Measurements from ENCODE around the gene KRT71. TPM values are rescaled to one million over a fixed set of nuclear protein-coding genes. Genes with fewer than 3 reads are reported as not detected.

The KRT71 gene
- total and polyA plus RNA-seq, 2 of the 8 experiments (the other 6 are each of a cell fraction or from before 2014, with no cell fraction given), result not detected

- TF ChIP-seq, protein P1, sequence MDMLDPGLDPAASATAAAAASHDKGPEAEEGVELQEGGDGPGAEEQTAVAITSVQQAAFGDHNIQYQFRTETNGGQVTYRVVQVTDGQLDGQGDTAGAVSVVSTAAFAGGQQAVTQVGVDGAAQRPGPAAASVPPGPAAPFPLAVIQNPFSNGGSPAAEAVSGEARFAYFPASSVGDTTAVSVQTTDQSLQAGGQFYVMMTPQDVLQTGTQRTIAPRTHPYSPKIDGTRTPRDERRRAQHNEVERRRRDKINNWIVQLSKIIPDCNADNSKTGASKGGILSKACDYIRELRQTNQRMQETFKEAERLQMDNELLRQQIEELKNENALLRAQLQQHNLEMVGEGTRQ (IDR thresholded peaks at IDR 0.05; ENCODE audit: low read length), result no peak
- no peak for TF ChIP-seq BACH1 (IDR thresholded peaks at IDR 0.05; ENCODE audit: low read length)
- no peak for TF ChIP-seq CBX8 (IDR thresholded peaks at IDR 0.05; ENCODE audit: borderline replicate concordance, low read depth, low read length)
- TF ChIP-seq, protein P2, sequence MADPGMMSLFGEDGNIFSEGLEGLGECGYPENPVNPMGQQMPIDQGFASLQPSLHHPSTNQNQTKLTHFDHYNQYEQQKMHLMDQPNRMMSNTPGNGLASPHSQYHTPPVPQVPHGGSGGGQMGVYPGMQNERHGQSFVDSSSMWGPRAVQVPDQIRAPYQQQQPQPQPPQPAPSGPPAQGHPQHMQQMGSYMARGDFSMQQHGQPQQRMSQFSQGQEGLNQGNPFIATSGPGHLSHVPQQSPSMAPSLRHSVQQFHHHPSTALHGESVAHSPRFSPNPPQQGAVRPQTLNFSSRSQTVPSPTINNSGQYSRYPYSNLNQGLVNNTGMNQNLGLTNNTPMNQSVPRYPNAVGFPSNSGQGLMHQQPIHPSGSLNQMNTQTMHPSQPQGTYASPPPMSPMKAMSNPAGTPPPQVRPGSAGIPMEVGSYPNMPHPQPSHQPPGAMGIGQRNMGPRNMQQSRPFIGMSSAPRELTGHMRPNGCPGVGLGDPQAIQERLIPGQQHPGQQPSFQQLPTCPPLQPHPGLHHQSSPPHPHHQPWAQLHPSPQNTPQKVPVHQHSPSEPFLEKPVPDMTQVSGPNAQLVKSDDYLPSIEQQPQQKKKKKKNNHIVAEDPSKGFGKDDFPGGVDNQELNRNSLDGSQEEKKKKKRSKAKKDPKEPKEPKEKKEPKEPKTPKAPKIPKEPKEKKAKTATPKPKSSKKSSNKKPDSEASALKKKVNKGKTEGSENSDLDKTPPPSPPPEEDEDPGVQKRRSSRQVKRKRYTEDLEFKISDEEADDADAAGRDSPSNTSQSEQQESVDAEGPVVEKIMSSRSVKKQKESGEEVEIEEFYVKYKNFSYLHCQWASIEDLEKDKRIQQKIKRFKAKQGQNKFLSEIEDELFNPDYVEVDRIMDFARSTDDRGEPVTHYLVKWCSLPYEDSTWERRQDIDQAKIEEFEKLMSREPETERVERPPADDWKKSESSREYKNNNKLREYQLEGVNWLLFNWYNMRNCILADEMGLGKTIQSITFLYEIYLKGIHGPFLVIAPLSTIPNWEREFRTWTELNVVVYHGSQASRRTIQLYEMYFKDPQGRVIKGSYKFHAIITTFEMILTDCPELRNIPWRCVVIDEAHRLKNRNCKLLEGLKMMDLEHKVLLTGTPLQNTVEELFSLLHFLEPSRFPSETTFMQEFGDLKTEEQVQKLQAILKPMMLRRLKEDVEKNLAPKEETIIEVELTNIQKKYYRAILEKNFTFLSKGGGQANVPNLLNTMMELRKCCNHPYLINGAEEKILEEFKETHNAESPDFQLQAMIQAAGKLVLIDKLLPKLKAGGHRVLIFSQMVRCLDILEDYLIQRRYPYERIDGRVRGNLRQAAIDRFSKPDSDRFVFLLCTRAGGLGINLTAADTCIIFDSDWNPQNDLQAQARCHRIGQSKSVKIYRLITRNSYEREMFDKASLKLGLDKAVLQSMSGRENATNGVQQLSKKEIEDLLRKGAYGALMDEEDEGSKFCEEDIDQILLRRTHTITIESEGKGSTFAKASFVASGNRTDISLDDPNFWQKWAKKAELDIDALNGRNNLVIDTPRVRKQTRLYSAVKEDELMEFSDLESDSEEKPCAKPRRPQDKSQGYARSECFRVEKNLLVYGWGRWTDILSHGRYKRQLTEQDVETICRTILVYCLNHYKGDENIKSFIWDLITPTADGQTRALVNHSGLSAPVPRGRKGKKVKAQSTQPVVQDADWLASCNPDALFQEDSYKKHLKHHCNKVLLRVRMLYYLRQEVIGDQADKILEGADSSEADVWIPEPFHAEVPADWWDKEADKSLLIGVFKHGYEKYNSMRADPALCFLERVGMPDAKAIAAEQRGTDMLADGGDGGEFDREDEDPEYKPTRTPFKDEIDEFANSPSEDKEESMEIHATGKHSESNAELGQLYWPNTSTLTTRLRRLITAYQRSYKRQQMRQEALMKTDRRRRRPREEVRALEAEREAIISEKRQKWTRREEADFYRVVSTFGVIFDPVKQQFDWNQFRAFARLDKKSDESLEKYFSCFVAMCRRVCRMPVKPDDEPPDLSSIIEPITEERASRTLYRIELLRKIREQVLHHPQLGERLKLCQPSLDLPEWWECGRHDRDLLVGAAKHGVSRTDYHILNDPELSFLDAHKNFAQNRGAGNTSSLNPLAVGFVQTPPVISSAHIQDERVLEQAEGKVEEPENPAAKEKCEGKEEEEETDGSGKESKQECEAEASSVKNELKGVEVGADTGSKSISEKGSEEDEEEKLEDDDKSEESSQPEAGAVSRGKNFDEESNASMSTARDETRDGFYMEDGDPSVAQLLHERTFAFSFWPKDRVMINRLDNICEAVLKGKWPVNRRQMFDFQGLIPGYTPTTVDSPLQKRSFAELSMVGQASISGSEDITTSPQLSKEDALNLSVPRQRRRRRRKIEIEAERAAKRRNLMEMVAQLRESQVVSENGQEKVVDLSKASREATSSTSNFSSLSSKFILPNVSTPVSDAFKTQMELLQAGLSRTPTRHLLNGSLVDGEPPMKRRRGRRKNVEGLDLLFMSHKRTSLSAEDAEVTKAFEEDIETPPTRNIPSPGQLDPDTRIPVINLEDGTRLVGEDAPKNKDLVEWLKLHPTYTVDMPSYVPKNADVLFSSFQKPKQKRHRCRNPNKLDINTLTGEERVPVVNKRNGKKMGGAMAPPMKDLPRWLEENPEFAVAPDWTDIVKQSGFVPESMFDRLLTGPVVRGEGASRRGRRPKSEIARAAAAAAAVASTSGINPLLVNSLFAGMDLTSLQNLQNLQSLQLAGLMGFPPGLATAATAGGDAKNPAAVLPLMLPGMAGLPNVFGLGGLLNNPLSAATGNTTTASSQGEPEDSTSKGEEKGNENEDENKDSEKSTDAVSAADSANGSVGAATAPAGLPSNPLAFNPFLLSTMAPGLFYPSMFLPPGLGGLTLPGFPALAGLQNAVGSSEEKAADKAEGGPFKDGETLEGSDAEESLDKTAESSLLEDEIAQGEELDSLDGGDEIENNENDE (IDR thresholded peaks at IDR 0.05; ENCODE audit: insufficient replicate concordance, low read length), result no peak
- no peak for TF ChIP-seq TEAD4 (IDR thresholded peaks at IDR 0.05; ENCODE audit: low read depth, low read length)
Observed at GRCh38 chr12:52501490-52501889, 51.5 kb downstream of the KRT71 start (continued).

Data from H1 (cell line).